NCI-H1436 (cell line): ENCODE measurements around the gene CD84.
"Not testable (repeated sequence)": the region's sequence is repeated elsewhere in the genome, so short reads cannot be mapped to it uniquely, and the experiment has no call there.

ENCODE experiments used
- DNase-seq: peaks from one replicate; lab custom pipeline; 2025; lab: John Stamatoyannopoulos, UW

The CD84 gene

GRCh38 chr1:160579216-160579701 is at the start of gene CD84:
CD84 (minus strand) TSS chr1:160579496; CDS start chr1:160579437, 59 bp downstream.
- DNase-seq: no peak

- no peak for DNase-seq
These were observed 49.5 kb upstream of the CD84 start for GRCh38 chr1:160628799-160629263.

GRCh38 chr1:160627677-160628289 is 48.5 kb upstream of the CD84 start:
- not testable (repeated sequence) for DNase-seq

GRCh38 chr1:160626509-160627342 is 47.4 kb upstream of the CD84 start:
- DNase-seq: no peak

- DNase-seq: no peak
These were observed 46.6 kb upstream of the CD84 start for GRCh38 chr1:160625725-160626498.

- no peak for DNase-seq
These were observed 46.0 kb upstream of the CD84 start for GRCh38 chr1:160625321-160625720.

- DNase-seq: no peak
These were observed 45.2 kb upstream of the CD84 start for GRCh38 chr1:160624464-160624863.

GRCh38 chr1:160623862-160624261 is 44.6 kb upstream of the CD84 start:
- no peak for DNase-seq

GRCh38 chr1:160623227-160623633 is 43.9 kb upstream of the CD84 start:
- no peak for DNase-seq

- no peak for DNase-seq
These were observed 43.4 kb upstream of the CD84 start for GRCh38 chr1:160622501-160623226.

- DNase-seq: no peak
These were observed 42.5 kb upstream of the CD84 start for GRCh38 chr1:160621633-160622413.

GRCh38 chr1:160620942-160621632 is 41.8 kb upstream of the CD84 start:
- DNase-seq: no peak

GRCh38 chr1:160619742-160620277 is 40.5 kb upstream of the CD84 start:
- no peak for DNase-seq

- DNase-seq: no peak
These were observed 39.5 kb upstream of the CD84 start for GRCh38 chr1:160618763-160619274.

- no peak for DNase-seq
These were observed 39.0 kb upstream of the CD84 start for GRCh38 chr1:160618327-160618726.

GRCh38 chr1:160615660-160616059 is 36.4 kb upstream of the CD84 start:
- DNase-seq: no peak

GRCh38 chr1:160614410-160614809 is 35.1 kb upstream of the CD84 start:
- no peak for DNase-seq

GRCh38 chr1:160612613-160613218 is 33.4 kb upstream of the CD84 start:
- no peak for DNase-seq

GRCh38 chr1:160610569-160611242 is 31.4 kb upstream of the CD84 start:
- DNase-seq: no peak
